K562 (cell line): ENCODE results near the gene PARD6A. TPM values are rescaled to one million over a fixed set of nuclear protein-coding genes. Genes with fewer than 3 reads are reported as not detected.
A peak's percentile ranks its signal among the peaks of the same experiment; 100 is the strongest.

Experiments used
- CREM ChIP-seq: IDR thresholded peaks from 2 replicates; pipeline ENCODE4 v1.6.1; 2014; ENCODE audit warnings: antibody characterized with exemption, low read depth
- CSDE1 ChIP-seq, 2 experiments: fragments of 450-650 bp; IDR thresholded peaks; 2 replicates each; pipeline ENCODE4 v1.6.1; 2016; ENCODE audit warnings: mild to moderate bottlenecking in 1 of 2
- DACH1 ChIP-seq: fragments of 450-650 bp; IDR thresholded peaks from 2 replicates; pipeline ENCODE4 v1.6.1; 2018; ENCODE audit not compliant: partially characterized antibody
- FOS ChIP-seq: IDR thresholded peaks from 3 replicates; pipeline ENCODE4 v1.6.1; 2011; ENCODE audit not compliant: insufficient read length; ENCODE audit errors: extremely low read depth
- L3MBTL2 ChIP-seq: fragments of 450-650 bp; IDR thresholded peaks from 2 replicates; pipeline ENCODE4 v1.6.1; 2016; ENCODE audit warnings: mild to moderate bottlenecking, moderate library complexity
- MBD1 ChIP-seq: fragments of 250-450 bp; sonication (Bioruptor Pico); IDR thresholded peaks from 2 replicates; pipeline ENCODE4 v1.8.0; 2022; ENCODE audit warnings: inconsistent platforms
- MCM5 ChIP-seq: fragments of 450-650 bp; IDR thresholded peaks from 2 replicates; pipeline ENCODE4 v1.6.1; 2016; ENCODE audit warnings: low read depth
- MTA2 ChIP-seq: fragments of 450-650 bp; IDR thresholded peaks from 2 replicates; pipeline ENCODE4 v1.6.1; 2016; ENCODE audit warnings: low read depth
- NFATC3 ChIP-seq: fragments of 450-650 bp; IDR thresholded peaks from 2 replicates; pipeline ENCODE4 v1.6.1; 2017; ENCODE audit warnings: mild to moderate bottlenecking
- SMAD2 ChIP-seq: fragments of 150-350 bp; IDR thresholded peaks from 2 replicates; pipeline ENCODE4 v1.6.1; 2014; ENCODE audit warnings: low read depth, mild to moderate bottlenecking, low read length
- SREBF1 ChIP-seq: fragments of 150-350 bp; IDR thresholded peaks from 2 replicates; pipeline ENCODE4 v1.6.1; 2014; ENCODE audit warnings: antibody characterized with exemption, low read depth, low read length, borderline replicate concordance
- TCFL5 ChIP-seq: fragments of 250-450 bp; sonication (Bioruptor Pico); conservative IDR thresholded peaks from 2 replicates; pipeline ENCODE4 v1.6.1; 2021; ENCODE audit warnings: mild to moderate bottlenecking, moderate library complexity, matching md5 sums
- THRB ChIP-seq: fragments of 450-650 bp; formaldehyde crosslinking; conservative IDR thresholded peaks from 2 replicates; pipeline ENCODE4 v1.4.0; 2022; ENCODE audit warnings: mild to moderate bottlenecking, missing genetic modification characterization
- ZEB2 ChIP-seq: fragments of 450-650 bp; IDR thresholded peaks from 2 replicates; pipeline ENCODE4 v1.6.1; 2016
- ZNF133 ChIP-seq: fragments of 250-450 bp; sonication (Bioruptor Pico); IDR thresholded peaks from 2 replicates; pipeline ENCODE4 v1.4.0; 2020; ENCODE audit warnings: mild to moderate bottlenecking
- ZNF282 ChIP-seq: sonication (generic); formaldehyde crosslinking; IDR thresholded peaks from 2 replicates; pipeline ENCODE4 v1.8.1; 2023; ENCODE audit warnings: missing genetic modification reagents
- ZNF436 ChIP-seq: fragments of 250-450, 450-650 bp; sonication (Bioruptor Pico); formaldehyde crosslinking; IDR thresholded peaks from 2 replicates; pipeline ENCODE4 v1.7.0; 2020; ENCODE audit warnings: mild to moderate bottlenecking
- ZNF511 ChIP-seq: sonication (generic); formaldehyde crosslinking; IDR thresholded peaks from 2 replicates; pipeline ENCODE4 v1.8.0; 2022; ENCODE audit warnings: mild to moderate bottlenecking, missing genetic modification reagents
- ZNF583 ChIP-seq: fragments of 250-450 bp; sonication (Bioruptor Pico); IDR thresholded peaks from 2 replicates; pipeline ENCODE4 v1.4.0; 2020
- ZNF780A ChIP-seq: fragments of 250-450 bp; sonication (Bioruptor Pico); IDR thresholded peaks from 2 replicates; pipeline ENCODE4 v1.5.0; 2021; ENCODE audit warnings: mild to moderate bottlenecking
- polyA plus RNA-seq, 8 experiments: library from polyadenylated mRNA; depleted of rRNA in 4 of 8; stranded (reverse) in 5 of 8; unstranded in 3 of 8; fragments of >200 nt; fragmentation: Nextera tagmentation in 2 of 8; fragmentation: Illumina TruSeq in 1 of 8; extraction: Ambion mirVana in 2 of 8; extraction: Trizol in 1 of 8; gene quantifications; 2 replicates each; pipeline versions ENCODE4 v1.2.1 to v1.2.3, GENCODE V29; 2011 to 2014; ENCODE audit warnings: inconsistent platforms in 1 of 8, missing spikeins in 1 of 8
- total RNA-seq, 7 experiments: library from RNA; depleted of rRNA in 6 of 7; stranded (reverse); fragments of >200 nt in 6 of 7; fragmentation: Illumina TruSeq in 2 of 7; extraction: Trizol in 2 of 7; gene quantifications; 2 replicates each; pipeline versions ENCODE4 v1.2.1 to v1.2.3, GENCODE V29; 2011 to 2021; ENCODE audit warnings: low replicate concordance in 1 of 7
- TF ChIP-seq, protein P1 (sequence below): sonication (generic); formaldehyde crosslinking; IDR thresholded peaks from 2 replicates; pipeline ENCODE4 v1.8.0; 2022; ENCODE audit warnings: mild to moderate bottlenecking, missing genetic modification reagents
- TF ChIP-seq, protein P2 (sequence below): fragments of 450-650 bp; formaldehyde crosslinking; IDR thresholded peaks from 2 replicates; pipeline ENCODE4 v1.4.0; 2020; ENCODE audit warnings: mild to moderate bottlenecking, mixed read lengths
- TF ChIP-seq, protein P3 (sequence below): fragments of 250-450 bp; sonication (Bioruptor Pico); IDR thresholded peaks from 2 replicates; pipeline ENCODE4 v1.5.0; 2021

Gene PARD6A
- total and polyA plus RNA-seq, 9 of the 15 experiments (the other 6 are each of a cell fraction or from before 2014, with no cell fraction given): 0.04 to 2.0 (median 0.44) TPM

DNA sequence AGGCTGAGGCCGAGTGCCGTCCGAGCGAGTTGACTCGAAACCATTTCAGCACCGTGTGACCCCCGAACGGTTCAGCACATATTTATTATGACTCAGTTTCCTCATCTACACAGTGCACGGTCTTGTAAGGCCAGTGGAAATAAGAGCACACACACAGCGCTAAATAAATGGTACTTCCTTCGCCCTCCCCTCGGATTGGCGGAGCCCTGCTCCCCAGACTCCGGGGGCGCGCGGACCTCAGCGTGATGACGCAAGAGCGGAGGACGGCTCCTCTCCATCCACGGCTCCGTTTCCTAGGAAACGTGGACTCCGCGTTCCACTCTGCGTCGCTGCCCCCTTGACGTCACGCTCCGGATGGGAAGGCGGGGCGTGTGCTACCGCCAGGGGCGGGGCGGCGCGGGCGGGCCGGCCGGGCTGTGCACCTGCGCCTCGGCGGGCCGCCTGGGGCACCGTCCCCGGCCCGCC, at the start of gene PARD6A (continued):
- no peak for TF ChIP-seq SMAD2
- no peak for TF ChIP-seq ZNF780A (CRISPR knock-in tag)
- TF ChIP-seq, protein P1, sequence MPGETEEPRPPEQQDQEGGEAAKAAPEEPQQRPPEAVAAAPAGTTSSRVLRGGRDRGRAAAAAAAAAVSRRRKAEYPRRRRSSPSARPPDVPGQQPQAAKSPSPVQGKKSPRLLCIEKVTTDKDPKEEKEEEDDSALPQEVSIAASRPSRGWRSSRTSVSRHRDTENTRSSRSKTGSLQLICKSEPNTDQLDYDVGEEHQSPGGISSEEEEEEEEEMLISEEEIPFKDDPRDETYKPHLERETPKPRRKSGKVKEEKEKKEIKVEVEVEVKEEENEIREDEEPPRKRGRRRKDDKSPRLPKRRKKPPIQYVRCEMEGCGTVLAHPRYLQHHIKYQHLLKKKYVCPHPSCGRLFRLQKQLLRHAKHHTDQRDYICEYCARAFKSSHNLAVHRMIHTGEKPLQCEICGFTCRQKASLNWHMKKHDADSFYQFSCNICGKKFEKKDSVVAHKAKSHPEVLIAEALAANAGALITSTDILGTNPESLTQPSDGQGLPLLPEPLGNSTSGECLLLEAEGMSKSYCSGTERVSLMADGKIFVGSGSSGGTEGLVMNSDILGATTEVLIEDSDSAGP (CRISPR knock-in tag): no peak
- TF ChIP-seq ZNF511: no peak
- no peak for TF ChIP-seq NFATC3
- TF ChIP-seq MTA2: no peak
- no peak for TF ChIP-seq FOS
- TF ChIP-seq DACH1: no peak
- TF ChIP-seq ZNF583 (CRISPR knock-in tag): no peak
- TF ChIP-seq ZNF436 (CRISPR knock-in tag): no peak
- TF ChIP-seq L3MBTL2: no peak
- no peak for TF ChIP-seq THRB (CRISPR knock-in tag)
- TF ChIP-seq, protein P2, sequence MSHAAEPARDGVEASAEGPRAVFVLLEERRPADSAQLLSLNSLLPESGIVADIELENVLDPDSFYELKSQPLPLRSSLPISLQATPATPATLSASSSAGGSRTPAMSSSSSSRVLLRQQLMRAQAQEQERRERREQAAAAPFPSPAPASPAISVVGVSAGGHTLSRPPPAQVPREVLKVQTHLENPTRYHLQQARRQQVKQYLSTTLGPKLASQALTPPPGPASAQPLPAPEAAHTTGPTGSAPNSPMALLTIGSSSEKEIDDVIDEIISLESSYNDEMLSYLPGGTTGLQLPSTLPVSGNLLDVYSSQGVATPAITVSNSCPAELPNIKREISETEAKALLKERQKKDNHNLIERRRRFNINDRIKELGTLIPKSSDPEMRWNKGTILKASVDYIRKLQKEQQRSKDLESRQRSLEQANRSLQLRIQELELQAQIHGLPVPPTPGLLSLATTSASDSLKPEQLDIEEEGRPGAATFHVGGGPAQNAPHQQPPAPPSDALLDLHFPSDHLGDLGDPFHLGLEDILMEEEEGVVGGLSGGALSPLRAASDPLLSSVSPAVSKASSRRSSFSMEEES (CRISPR knock-in tag): no peak
- TF ChIP-seq MBD1 (CRISPR knock-in tag): no peak
- no peak for TF ChIP-seq SREBF1
- no peak for TF ChIP-seq TCFL5 (CRISPR knock-in tag)
- no peak for TF ChIP-seq ZNF282 (CRISPR knock-in tag)
- TF ChIP-seq CSDE1 (IDR thresholded peaks at IDR 0.05): peak in 1 of 2 experiments; percentile 73; a peak in 1 of 4 replicates
- peak; percentile 99 for TF ChIP-seq CREM
- no peak for TF ChIP-seq ZNF133 (CRISPR knock-in tag)
- no peak for TF ChIP-seq MCM5
- TF ChIP-seq, protein P3, sequence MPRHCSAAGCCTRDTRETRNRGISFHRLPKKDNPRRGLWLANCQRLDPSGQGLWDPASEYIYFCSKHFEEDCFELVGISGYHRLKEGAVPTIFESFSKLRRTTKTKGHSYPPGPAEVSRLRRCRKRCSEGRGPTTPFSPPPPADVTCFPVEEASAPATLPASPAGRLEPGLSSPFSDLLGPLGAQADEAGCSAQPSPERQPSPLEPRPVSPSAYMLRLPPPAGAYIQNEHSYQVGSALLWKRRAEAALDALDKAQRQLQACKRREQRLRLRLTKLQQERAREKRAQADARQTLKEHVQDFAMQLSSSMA (CRISPR knock-in tag): no peak; the same call in 1 of the 2 replicates
- TF ChIP-seq ZEB2: no peak
